Endothelial cell of umbilical vein (primary cell): ENCODE data around the gene RAD51B. TPM values are rescaled to one million over a fixed set of nuclear protein-coding genes. Genes with fewer than 3 reads are reported as not detected.

Experiments used
- BruUV-seq: library from RNA; stranded (reverse); fragments of 400-500 nt; replicated peaks from 2 replicates; lab custom pipeline; 2021; lab: Mats Ljungman, UMichigan
- CTCF ChIA-PET: fragments of 300-600, 350-600 bp; sonication (Branson Sonifier 250); formaldehyde crosslinking; loops from one replicate; lab custom pipeline; 2021; ENCODE audit warnings: antibody characterized with exemption, inconsistent platforms; lab: Charles Lee
- POLR2A ChIA-PET: fragments of 300-600, 350-600 bp; sonication (Branson Sonifier 250); formaldehyde crosslinking; loops from one replicate; lab custom pipeline; 2021; ENCODE audit warnings: antibody characterized with exemption, inconsistent platforms; lab: Charles Lee
- DNase-seq: peaks from one replicate; pipeline ENCODE4 v3.0.0-alpha.2; 2011; ENCODE audit warnings: low read depth, low spot score
- FAIRE-seq: peaks from 2 replicates; lab custom pipeline; 2011; peaks lifted over from hg19 to GRCh38; lab: Jason Lieb, UNC
- H2AFZ ChIP-seq: 2 replicates; pipeline ENCODE4 v1.6.0; 2012; ENCODE audit warnings: low read depth, low read length, control low read depth, inconsistent platforms
- H3K27ac ChIP-seq: 2 replicates; pipeline ENCODE4 v1.5.1; 2011; ENCODE audit warnings: low read depth, mild to moderate bottlenecking, control low read depth, low read length, moderate library complexity; ENCODE audit not compliant: insufficient read depth
- H3K27me3 ChIP-seq, 2 experiments: 2 replicates each; pipeline versions ENCODE4 v1.6.0 to v1.6.1; 2011; ENCODE audit warnings: low read length in 2 of 2, mixed read lengths in 1 of 2; ENCODE audit not compliant: control insufficient read depth in 2 of 2, insufficient read depth in 2 of 2
- H3K36me3 ChIP-seq, 2 experiments: 2 replicates in 1 of 2; 3 replicates in 1 of 2; pipeline ENCODE4 v1.5.1; 2011; ENCODE audit warnings: low read length in 2 of 2, mild to moderate bottlenecking in 1 of 2, moderate library complexity in 1 of 2; ENCODE audit not compliant: control insufficient read depth in 2 of 2, insufficient read depth in 2 of 2; ENCODE audit errors: extremely low read depth in 1 of 2
- H3K4me1 ChIP-seq: 3 replicates; pipeline ENCODE4 v1.5.1; 2011; ENCODE audit warnings: mild to moderate bottlenecking, low read length; ENCODE audit not compliant: control insufficient read depth, insufficient read depth; ENCODE audit errors: extremely low read depth
- H3K4me2 ChIP-seq: 2 replicates; pipeline ENCODE4 v1.6.1; 2011; ENCODE audit warnings: low read length, control low read depth, mixed read lengths; ENCODE audit not compliant: insufficient read depth
- H3K4me3 ChIP-seq, 3 experiments: fragments of 200-600 bp in 1 of 3; sonication (generic), shearing (Covaris generic) in 1 of 3; replicated peaks in 1 of 3; 2 replicates each; pipeline ENCODE4 v1.5.1; 2011 to 2016; ENCODE audit warnings: control low read depth in 3 of 3, low read length in 3 of 3, mild to moderate bottlenecking in 2 of 3, inconsistent platforms in 1 of 3, low read depth in 1 of 3, moderate library complexity in 1 of 3; ENCODE audit not compliant: insufficient read depth in 1 of 3
- H3K79me2 ChIP-seq: 2 replicates; pipeline ENCODE4 v1.6.0; 2012; ENCODE audit warnings: low read length, inconsistent platforms; ENCODE audit not compliant: control insufficient read depth, insufficient read depth
- H3K9ac ChIP-seq: replicated peaks from 2 replicates; pipeline ENCODE3; 2011; ENCODE audit warnings: low read length, control low read depth; ENCODE audit not compliant: insufficient read depth; ENCODE audit errors: extremely low read depth
- H3K9me1 ChIP-seq: replicated peaks from 3 replicates; pipeline ENCODE4 v1.6.0; 2011; ENCODE audit warnings: mild to moderate bottlenecking, low read length; ENCODE audit not compliant: control insufficient read depth, insufficient read depth; ENCODE audit errors: extremely low read depth
- H3K9me3 ChIP-seq: replicated peaks from 2 replicates; pipeline ENCODE4 v1.5.1; 2012; ENCODE audit warnings: low read length, inconsistent platforms; ENCODE audit not compliant: control insufficient read depth, insufficient read depth
- H4K20me1 ChIP-seq: replicated peaks from 2 replicates; pipeline ENCODE3; 2011; ENCODE audit warnings: mild to moderate bottlenecking, low read length; ENCODE audit not compliant: control insufficient read depth, insufficient read depth; ENCODE audit errors: extremely low read depth
- EZH2 ChIP-seq: IDR thresholded peaks from 2 replicates; pipeline ENCODE4 v1.6.1; 2012; ENCODE audit warnings: borderline replicate concordance, low read depth, mild to moderate bottlenecking, moderate library complexity, low read length, inconsistent platforms; ENCODE audit not compliant: severe bottlenecking
- FOS ChIP-seq: IDR thresholded peaks from 2 replicates; pipeline ENCODE4 v1.6.1; 2011; ENCODE audit warnings: mild to moderate bottlenecking, low read length, moderate library complexity, borderline replicate concordance; ENCODE audit not compliant: insufficient read depth
- GATA2 ChIP-seq: IDR thresholded peaks from 2 replicates; pipeline ENCODE4 v1.7.0; 2011; ENCODE audit warnings: low read depth, mild to moderate bottlenecking, moderate library complexity, mixed read lengths, low read length; ENCODE audit not compliant: insufficient read length, insufficient read depth
- JUN ChIP-seq: IDR thresholded peaks from 2 replicates; pipeline ENCODE4 v1.6.1; 2011; ENCODE audit warnings: borderline replicate concordance, low read depth; ENCODE audit not compliant: insufficient read length, insufficient read depth
- MYC ChIP-seq: IDR thresholded peaks from one replicate; pipeline ENCODE4 v1.6.1; 2011; ENCODE audit warnings: mild to moderate bottlenecking, low read depth, low read length
- POLR2A ChIP-seq: IDR thresholded peaks from 2 replicates; pipeline ENCODE4 v1.6.1; 2012; ENCODE audit warnings: low read depth, mild to moderate bottlenecking, control low read depth, low read length
- POLR2AphosphoS5 ChIP-seq: IDR thresholded peaks from 2 replicates; pipeline ENCODE4 v1.6.1; 2012; ENCODE audit warnings: low read depth, mild to moderate bottlenecking, control low read depth, low read length, moderate library complexity; ENCODE audit not compliant: insufficient read depth
- dilution Hi-C: fragments of 300-500 bp; cut with MboI; formaldehyde crosslinking; loops from one replicate; pipeline ENCODE4 v1.15.0; 2019; ENCODE audit warnings: low sequenced_read_pairs; ENCODE audit not compliant: extremely low pct_ligation_motif_present
- intact Hi-C: fragments of 100-400 bp; cut with micrococcal nuclease; formaldehyde crosslinking; loops from one replicate; pipeline ENCODE4 v1.10.0; 2022
- polyA plus RNA-seq, 4 experiments: library from polyadenylated mRNA; depleted of rRNA in 3 of 4; stranded (reverse) in 3 of 4; unstranded in 1 of 4; fragments of >200 nt; gene quantifications; 2 replicates each; pipeline versions ENCODE4 v1.2.1 to v1.2.3, GENCODE V29; 2011 to 2012; ENCODE audit warnings: missing spikeins in 1 of 4
- total RNA-seq: library from RNA; stranded (reverse); gene quantifications from 2 replicates; pipeline ENCODE4 v1.2.3, GENCODE V29; 2021
- TF ChIP-seq, protein P1 (sequence below): IDR thresholded peaks from 2 replicates; pipeline ENCODE4 v1.6.1; 2011; ENCODE audit not compliant: insufficient read depth, insufficient read length
- TF ChIP-seq, protein P2 (sequence below), 2 donors: IDR thresholded peaks; 1 replicate in 1 of 2; 2 replicates in 1 of 2; pipeline ENCODE4 v1.5.1; 2011; ENCODE audit warnings: low read length in 2 of 2, mild to moderate bottlenecking in 2 of 2, moderate library complexity in 2 of 2, control low read depth in 1 of 2, inconsistent platforms in 1 of 2, low read depth in 1 of 2; ENCODE audit not compliant: insufficient read depth in 1 of 2; ENCODE audit errors: extremely low read depth in 1 of 2

Gene RAD51B
- total and polyA plus RNA-seq, 2 donors (not counting 3 experiments of a cell fraction or from before 2014, with no cell fraction given): 3.9 to 19.0 TPM

DNA sequence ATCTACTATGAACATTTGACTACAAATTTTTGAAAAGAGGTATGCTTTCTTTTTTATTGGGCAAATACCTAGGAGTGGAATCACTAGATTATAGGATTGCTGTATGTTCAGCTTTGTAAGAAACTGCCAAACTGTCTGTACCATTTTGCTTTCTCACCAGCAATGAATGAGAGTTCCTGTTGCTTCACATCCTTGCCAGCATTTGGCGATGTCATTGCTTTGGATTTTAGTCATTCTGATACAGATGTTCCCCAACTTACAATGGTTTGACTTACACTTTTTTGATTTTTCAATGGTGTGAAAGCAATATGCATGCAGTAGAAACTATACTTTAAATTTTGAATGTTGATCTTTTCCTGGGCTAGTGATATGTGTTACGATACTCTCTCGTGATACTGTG is 328.7 kb downstream of the RAD51B start:
- TF ChIP-seq JUN (no peak), MYC (no peak), POLR2AphosphoS5 (no peak), EZH2 (no peak), POLR2A (no peak), FOS (no peak), GATA2 (no peak)
- TF ChIP-seq, protein P1, sequence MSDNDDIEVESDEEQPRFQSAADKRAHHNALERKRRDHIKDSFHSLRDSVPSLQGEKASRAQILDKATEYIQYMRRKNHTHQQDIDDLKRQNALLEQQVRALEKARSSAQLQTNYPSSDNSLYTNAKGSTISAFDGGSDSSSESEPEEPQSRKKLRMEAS: no peak
- TF ChIP-seq, protein P2, sequence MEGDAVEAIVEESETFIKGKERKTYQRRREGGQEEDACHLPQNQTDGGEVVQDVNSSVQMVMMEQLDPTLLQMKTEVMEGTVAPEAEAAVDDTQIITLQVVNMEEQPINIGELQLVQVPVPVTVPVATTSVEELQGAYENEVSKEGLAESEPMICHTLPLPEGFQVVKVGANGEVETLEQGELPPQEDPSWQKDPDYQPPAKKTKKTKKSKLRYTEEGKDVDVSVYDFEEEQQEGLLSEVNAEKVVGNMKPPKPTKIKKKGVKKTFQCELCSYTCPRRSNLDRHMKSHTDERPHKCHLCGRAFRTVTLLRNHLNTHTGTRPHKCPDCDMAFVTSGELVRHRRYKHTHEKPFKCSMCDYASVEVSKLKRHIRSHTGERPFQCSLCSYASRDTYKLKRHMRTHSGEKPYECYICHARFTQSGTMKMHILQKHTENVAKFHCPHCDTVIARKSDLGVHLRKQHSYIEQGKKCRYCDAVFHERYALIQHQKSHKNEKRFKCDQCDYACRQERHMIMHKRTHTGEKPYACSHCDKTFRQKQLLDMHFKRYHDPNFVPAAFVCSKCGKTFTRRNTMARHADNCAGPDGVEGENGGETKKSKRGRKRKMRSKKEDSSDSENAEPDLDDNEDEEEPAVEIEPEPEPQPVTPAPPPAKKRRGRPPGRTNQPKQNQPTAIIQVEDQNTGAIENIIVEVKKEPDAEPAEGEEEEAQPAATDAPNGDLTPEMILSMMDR (IDR thresholded peaks at IDR 0.05; ENCODE audit: extremely low read depth in 1 of 2, insufficient read depth in 1 of 2, low read depth in 1 of 2, low read length in 2 of 2): no peak
- DNase-seq: no peak
- no peak for FAIRE-seq
- intact Hi-C loops (loop anchor here (10.0 kb wide), 1 partner anchor 647 kb away; the partner anchor contains the start of gene ZFP36L1), dilution Hi-C loops (no loop called here)
- Histone ChIP-seq H3K4me3 (no peak overlapping the region), H3K27ac (no peak overlapping the region), H3K4me2 (no peak overlapping the region), H3K36me3 (no peaks in the 10 kb centered on the region), H3K27me3 (no peaks in the 10 kb centered on the region), H2AFZ (no peak overlapping the region), H4K20me1 (no peaks in the 10 kb centered on the region), H3K9me1 (no peaks in the 10 kb centered on the region), H3K9me3 (no peaks in the 10 kb centered on the region), H3K9ac (no peak overlapping the region), H3K4me1 (peaks cover 26% of the 10 kb centered on the region), H3K79me2 (no peaks in the 10 kb centered on the region)
- POLR2A ChIA-PET: no interaction called here
- BruUV-seq: no TSS peak
- CTCF ChIA-PET: interaction anchor here (0.7 to 1.4 kb wide), 2 partner anchors 8 to 150 kb away, joined by 3 read pairs; no protein-coding TSS in a partner anchor
